ENCODE measurements around the gene CEACAM4. TPM values are rescaled to one million over a fixed set of nuclear protein-coding genes. Genes with fewer than 3 reads are reported as not detected.
A peak's percentile ranks its signal among the peaks of the same experiment; 100 is the strongest.

CEACAM4 gene
- total RNA-seq, 3 donors from 2014 or later = 0.66 to 1.8 TPM; not detected in 1

DNA sequence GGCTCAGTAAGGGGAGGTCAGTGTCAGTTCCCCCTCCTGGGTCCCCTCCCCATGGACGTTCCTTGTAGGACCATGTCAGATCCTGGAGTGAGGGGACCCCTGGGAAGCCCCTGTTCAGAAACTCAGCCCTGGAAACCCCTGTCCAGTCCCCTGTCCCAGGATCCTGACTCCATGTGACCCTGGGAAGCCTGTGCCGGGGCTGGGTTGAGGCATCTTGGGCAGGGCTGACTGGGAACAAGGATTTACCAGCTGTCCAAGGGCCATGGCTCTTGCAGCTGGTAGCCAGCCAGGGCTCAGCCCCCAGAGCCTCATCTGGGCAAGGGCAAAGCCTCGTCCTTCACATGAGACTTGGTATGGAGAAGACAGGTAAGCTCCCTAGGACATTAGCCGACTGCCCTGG, 25.1 kb downstream of the CEACAM4 start:
- Histone ChIP-seq H3K4me1 (no peaks in the 10 kb centered on the region), H3K36me3 (no peaks in the 10 kb centered on the region), H3K4me3 (no peak overlapping the region), H3K27me3 (peaks cover 0 to 25% of the 10 kb centered on the region in 2 donors), H3K27ac (no peak overlapping the region), H3K9me3 (no peaks in the 10 kb centered on the region)
- intact Hi-C loops (cut with DNase I; ENCODE audit: low total_unique reads) = no loop called here
- DNase-seq (ENCODE audit: low spot score in 2 of 2) = no peak
- TF ChIP-seq POLR2A (IDR thresholded peaks at IDR 0.05) (no peak), POLR2AphosphoS5 (IDR thresholded peaks at IDR 0.05) (no peak)
- TF ChIP-seq, protein P1, sequence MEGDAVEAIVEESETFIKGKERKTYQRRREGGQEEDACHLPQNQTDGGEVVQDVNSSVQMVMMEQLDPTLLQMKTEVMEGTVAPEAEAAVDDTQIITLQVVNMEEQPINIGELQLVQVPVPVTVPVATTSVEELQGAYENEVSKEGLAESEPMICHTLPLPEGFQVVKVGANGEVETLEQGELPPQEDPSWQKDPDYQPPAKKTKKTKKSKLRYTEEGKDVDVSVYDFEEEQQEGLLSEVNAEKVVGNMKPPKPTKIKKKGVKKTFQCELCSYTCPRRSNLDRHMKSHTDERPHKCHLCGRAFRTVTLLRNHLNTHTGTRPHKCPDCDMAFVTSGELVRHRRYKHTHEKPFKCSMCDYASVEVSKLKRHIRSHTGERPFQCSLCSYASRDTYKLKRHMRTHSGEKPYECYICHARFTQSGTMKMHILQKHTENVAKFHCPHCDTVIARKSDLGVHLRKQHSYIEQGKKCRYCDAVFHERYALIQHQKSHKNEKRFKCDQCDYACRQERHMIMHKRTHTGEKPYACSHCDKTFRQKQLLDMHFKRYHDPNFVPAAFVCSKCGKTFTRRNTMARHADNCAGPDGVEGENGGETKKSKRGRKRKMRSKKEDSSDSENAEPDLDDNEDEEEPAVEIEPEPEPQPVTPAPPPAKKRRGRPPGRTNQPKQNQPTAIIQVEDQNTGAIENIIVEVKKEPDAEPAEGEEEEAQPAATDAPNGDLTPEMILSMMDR (IDR thresholded peaks at IDR 0.05) = no peak

DNA sequence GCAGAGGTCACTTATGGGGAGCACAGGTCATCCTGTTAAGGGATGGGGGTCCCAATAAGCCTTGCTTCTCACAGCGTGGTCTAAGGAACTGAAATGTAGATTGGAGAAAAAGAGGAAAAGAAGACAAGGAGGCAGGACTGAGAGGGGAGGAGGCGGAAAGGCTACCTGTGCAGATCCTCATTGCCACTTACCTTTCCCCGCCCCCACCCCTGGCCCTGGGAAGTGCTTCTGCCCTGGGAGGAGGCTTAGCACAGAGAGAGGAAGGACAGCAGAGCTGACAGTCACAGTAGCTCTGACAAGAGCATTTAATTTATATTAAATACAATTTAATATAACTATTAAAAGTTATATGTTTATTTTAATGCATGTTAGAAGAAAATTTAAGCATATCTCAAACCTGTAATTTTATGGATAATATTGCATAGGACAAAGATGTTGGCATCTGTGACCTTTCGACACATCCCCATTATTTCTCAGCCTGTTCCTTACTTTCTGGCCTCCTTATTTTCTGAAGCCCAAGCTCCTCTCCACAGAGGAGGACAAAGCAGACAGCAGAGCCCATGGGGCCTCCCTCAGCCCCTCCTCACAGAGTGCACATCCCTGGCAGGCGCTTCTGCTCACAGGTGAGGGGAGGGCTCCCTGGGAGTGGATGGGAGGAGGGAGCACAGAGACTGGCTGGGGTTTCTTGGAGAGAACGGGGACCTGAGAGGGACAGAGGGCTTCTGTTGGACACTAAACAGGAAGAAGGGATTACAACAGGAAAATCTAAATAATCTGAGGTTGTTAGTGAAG, 27.5 kb downstream of the CEACAM4 start:
- intact Hi-C loops (cut with DNase I; ENCODE audit: low total_unique reads) = no loop called here
- H3K4me1 ChIP-seq = no peaks in the 10 kb centered on the region
- no peak overlapping the region for H3K27ac ChIP-seq
- TF ChIP-seq POLR2AphosphoS5 (IDR thresholded peaks at IDR 0.05) = no peak
- TF ChIP-seq, protein P1 (IDR thresholded peaks at IDR 0.05) = no peak
- TF ChIP-seq POLR2A (IDR thresholded peaks at IDR 0.05) = no peak
- DNase-seq (ENCODE audit: low spot score in 2 of 2) = no peak
- H3K27me3 ChIP-seq = peaks cover 0 to 38% of the 10 kb centered on the region in 2 donors
- H3K36me3 ChIP-seq = no peaks in the 10 kb centered on the region
- no peaks in the 10 kb centered on the region for H3K9me3 ChIP-seq
- H3K4me3 ChIP-seq = no peak overlapping the region

DNA sequence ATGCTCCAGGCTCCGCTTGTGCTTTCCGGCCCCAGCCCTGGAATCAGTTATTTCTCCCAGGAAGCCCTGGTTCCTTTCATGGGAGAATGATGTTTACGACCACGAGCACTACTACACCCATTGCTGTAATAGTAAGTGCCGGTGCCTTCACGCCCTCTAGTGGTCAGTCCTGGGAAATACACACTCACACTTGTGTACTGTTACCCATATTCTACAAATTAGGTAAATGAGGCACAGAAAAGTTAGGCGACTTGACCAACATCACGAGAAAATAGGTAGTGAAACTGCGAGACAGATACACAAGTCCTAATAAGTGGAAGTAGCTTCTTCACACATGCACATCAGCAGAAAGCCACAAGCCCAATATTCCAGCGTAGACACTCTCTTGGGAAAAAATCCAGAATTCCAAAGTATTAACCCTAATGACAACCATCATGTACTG, 29.3 kb downstream of the CEACAM4 start:
- Histone ChIP-seq H3K27ac (no peak overlapping the region), H3K4me1 (no peaks in the 10 kb centered on the region), H3K36me3 (no peaks in the 10 kb centered on the region), H3K27me3 (peaks cover 0 to 38% of the 10 kb centered on the region in 2 donors), H3K9me3 (no peaks in the 10 kb centered on the region), H3K4me3 (no peak overlapping the region)
- peak; percentile 49 to 63 for DNase-seq (ENCODE audit: low spot score in 2 of 2)
- intact Hi-C loops (cut with DNase I; ENCODE audit: low total_unique reads) = no loop called here
- TF ChIP-seq, protein P1 (IDR thresholded peaks at IDR 0.05) = peak; percentile 70 to 84 (median 78)
- no peak for TF ChIP-seq POLR2A (IDR thresholded peaks at IDR 0.05)
- no peak for TF ChIP-seq POLR2AphosphoS5 (IDR thresholded peaks at IDR 0.05)

DNA sequence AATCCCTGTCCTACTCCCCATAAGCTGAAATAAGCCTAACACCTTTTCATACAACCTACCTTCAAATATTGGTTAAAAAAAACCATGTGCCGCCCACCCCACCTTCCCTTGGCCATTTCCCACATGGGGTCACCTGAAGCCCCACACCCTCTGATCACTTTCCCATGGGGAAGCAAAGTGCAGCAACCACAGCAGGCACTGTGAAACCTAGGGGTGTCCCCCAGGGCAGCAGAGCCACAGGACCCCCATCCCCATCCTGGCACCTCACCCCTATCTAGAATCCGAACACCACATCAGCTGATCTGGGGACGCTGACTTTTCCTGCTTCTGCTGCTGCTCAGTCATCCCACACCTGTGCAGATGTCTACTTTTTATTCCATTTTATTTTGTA, 31.0 kb downstream of the CEACAM4 start:
- H3K27ac ChIP-seq = no peak overlapping the region
- intact Hi-C loops (cut with DNase I; ENCODE audit: low total_unique reads) = no loop called here
- H3K4me1 ChIP-seq = no peaks in the 10 kb centered on the region
- no peak for DNase-seq (ENCODE audit: low spot score in 2 of 2)
- no peaks in the 10 kb centered on the region for H3K9me3 ChIP-seq
- no peaks in the 10 kb centered on the region for H3K36me3 ChIP-seq
- no peak for TF ChIP-seq POLR2A (IDR thresholded peaks at IDR 0.05)
- TF ChIP-seq, protein P1 (IDR thresholded peaks at IDR 0.05) = no peak
- TF ChIP-seq POLR2AphosphoS5 (IDR thresholded peaks at IDR 0.05) = no peak
- no peak overlapping the region for H3K4me3 ChIP-seq
- H3K27me3 ChIP-seq = peaks cover 0 to 37% of the 10 kb centered on the region in 2 donors

DNA sequence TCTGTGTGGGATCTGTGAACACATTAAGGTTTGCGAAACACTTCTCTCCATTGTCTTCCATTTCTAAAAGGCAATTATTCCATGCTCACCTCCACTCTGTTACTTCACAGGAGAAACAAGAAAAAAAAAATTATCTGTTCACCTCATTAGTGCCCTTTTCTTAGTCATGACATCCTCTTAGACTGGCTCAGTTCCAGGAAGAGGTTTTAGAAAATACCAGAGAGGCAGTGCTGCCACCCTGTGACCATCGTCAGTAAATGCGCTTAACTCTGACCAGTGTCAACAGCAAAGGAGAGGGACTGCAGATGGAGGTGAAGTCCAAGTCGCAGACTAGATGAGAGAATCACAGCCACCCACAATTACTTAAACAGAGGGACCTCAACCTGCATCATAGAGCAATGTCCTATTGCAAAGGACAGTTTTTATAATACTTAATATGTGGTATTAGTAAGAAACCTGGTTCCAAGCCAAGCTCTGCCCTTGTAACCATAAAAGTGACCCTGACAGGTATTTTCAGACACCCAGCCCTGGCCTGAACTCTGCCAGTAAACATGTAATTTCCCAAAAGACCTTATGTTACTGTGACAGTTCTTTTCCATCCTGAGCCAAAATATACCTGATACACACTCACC, 31.5 kb downstream of the CEACAM4 start:
- Histone ChIP-seq H3K9me3 (no peaks in the 10 kb centered on the region), H3K27me3 (peaks cover 0 to 39% of the 10 kb centered on the region in 2 donors), H3K4me3 (no peak overlapping the region), H3K27ac (no peak overlapping the region), H3K36me3 (no peaks in the 10 kb centered on the region), H3K4me1 (no peaks in the 10 kb centered on the region)
- TF ChIP-seq, protein P1 (IDR thresholded peaks at IDR 0.05) = peak in 2 of 3 donors; percentile 42 to 54
- no peak for TF ChIP-seq POLR2AphosphoS5 (IDR thresholded peaks at IDR 0.05)
- DNase-seq (ENCODE audit: low spot score in 2 of 2) = no peak
- intact Hi-C loops (cut with DNase I; ENCODE audit: low total_unique reads) = no loop called here

Measured in breast epithelium (tissue), 4 donors.